Calu3 (cell line): ENCODE results near the gene DYNLRB1. TPM values are rescaled to one million over a fixed set of nuclear protein-coding genes. Genes with fewer than 3 reads are reported as not detected.

Source experiments
- BruUV-seq: library from RNA; stranded (reverse); fragments of 400-500 nt; replicated peaks from 2 replicates; lab custom pipeline; 2021; lab: Mats Ljungman, UMichigan
- CTCF ChIA-PET: fragments of 300-600 bp; sonication (Branson Sonifier 250); formaldehyde crosslinking; loops from one replicate; lab custom pipeline; 2022; ENCODE audit warnings: antibody characterized with exemption; lab: Charles Lee
- DNase-seq: peaks from one replicate; pipeline ENCODE4 v3.0.0; 2022
- H3K27ac Mint-ChIP-seq: one replicate; pipeline ENCODE4 v1.8.0; 2022; ENCODE audit warnings: mixed read lengths; ENCODE audit not compliant: unreplicated experiment
- H3K27me3 Mint-ChIP-seq: one replicate; pipeline ENCODE4 v1.8.0; 2022; ENCODE audit warnings: mixed read lengths; ENCODE audit not compliant: unreplicated experiment
- H3K36me3 Mint-ChIP-seq: one replicate; pipeline ENCODE4 v1.8.0; 2022; ENCODE audit warnings: mild to moderate bottlenecking, moderate library complexity, mixed read lengths; ENCODE audit not compliant: insufficient read depth, unreplicated experiment
- H3K4me1 Mint-ChIP-seq: one replicate; pipeline ENCODE4 v1.8.0; 2022; ENCODE audit warnings: mild to moderate bottlenecking, low read depth, mixed read lengths; ENCODE audit not compliant: unreplicated experiment
- H3K4me3 Mint-ChIP-seq: one replicate; pipeline ENCODE4 v1.8.0; 2022; ENCODE audit warnings: mild to moderate bottlenecking, low read depth, moderate library complexity, mixed read lengths; ENCODE audit not compliant: unreplicated experiment
- H3K9me3 Mint-ChIP-seq: one replicate; pipeline ENCODE4 v1.8.0; 2022; ENCODE audit warnings: low read depth, mixed read lengths; ENCODE audit not compliant: unreplicated experiment
- intact Hi-C: fragments of 100-400 bp; cut with micrococcal nuclease; formaldehyde crosslinking; loops from one replicate; pipeline ENCODE4 v1.10.0; 2022; ENCODE audit not compliant: unreplicated experiment
- total RNA-seq: library from RNA; stranded (reverse); gene quantifications from 2 replicates; pipeline ENCODE4 v1.2.3, GENCODE V29; 2022
- TF ChIP-seq, protein P1 (sequence below): fragments of 200-600 bp; IDR thresholded peaks from one replicate; pipeline ENCODE4 v1.8.0; 2022; ENCODE audit warnings: antibody characterized with exemption; ENCODE audit not compliant: unreplicated experiment

Gene DYNLRB1
- total RNA-seq, 1 experiment from 2014 or later, result 229 TPM

DNA sequence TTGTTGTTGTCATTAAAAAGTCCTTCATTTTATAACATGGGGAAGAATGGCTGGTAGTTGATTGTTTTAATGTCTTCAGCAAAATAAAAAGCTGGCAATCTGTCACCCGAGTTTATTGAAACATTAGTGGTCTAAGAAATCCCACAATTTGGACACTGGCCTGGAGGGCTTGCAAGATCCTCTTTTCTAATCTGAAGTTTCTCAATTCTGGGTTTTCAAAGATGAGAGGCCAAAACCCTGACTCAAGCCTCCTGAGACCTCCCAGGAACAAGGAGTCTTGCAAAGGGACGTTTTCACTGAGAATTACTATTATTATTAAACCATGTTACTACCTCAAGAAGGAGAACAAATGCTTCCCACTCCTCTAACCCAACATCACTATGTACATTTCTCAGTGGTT, 61.8 kb downstream of the DYNLRB1 start:
- Mint-ChIP-seq H3K4me1 (peaks cover 17% of the 10 kb centered on the region), H3K36me3 (no peaks in the 10 kb centered on the region), H3K27me3 (no peaks in the 10 kb centered on the region), H3K27ac (no peak overlapping the region), H3K9me3 (no peaks in the 10 kb centered on the region), H3K4me3 (no peak overlapping the region)
- DNase-seq, result no peak
- intact Hi-C loops, result loop anchor here (2.0 kb wide), 1 partner anchor 191 kb away; no protein-coding TSS in a partner anchor
- CTCF ChIA-PET, result interaction anchor here (1.0 kb wide), 1 partner anchor 192 kb away, joined by 3 read pairs; no protein-coding TSS in a partner anchor
- BruUV-seq, result no TSS peak
- TF ChIP-seq, protein P1, sequence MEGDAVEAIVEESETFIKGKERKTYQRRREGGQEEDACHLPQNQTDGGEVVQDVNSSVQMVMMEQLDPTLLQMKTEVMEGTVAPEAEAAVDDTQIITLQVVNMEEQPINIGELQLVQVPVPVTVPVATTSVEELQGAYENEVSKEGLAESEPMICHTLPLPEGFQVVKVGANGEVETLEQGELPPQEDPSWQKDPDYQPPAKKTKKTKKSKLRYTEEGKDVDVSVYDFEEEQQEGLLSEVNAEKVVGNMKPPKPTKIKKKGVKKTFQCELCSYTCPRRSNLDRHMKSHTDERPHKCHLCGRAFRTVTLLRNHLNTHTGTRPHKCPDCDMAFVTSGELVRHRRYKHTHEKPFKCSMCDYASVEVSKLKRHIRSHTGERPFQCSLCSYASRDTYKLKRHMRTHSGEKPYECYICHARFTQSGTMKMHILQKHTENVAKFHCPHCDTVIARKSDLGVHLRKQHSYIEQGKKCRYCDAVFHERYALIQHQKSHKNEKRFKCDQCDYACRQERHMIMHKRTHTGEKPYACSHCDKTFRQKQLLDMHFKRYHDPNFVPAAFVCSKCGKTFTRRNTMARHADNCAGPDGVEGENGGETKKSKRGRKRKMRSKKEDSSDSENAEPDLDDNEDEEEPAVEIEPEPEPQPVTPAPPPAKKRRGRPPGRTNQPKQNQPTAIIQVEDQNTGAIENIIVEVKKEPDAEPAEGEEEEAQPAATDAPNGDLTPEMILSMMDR, result no peak

DNA sequence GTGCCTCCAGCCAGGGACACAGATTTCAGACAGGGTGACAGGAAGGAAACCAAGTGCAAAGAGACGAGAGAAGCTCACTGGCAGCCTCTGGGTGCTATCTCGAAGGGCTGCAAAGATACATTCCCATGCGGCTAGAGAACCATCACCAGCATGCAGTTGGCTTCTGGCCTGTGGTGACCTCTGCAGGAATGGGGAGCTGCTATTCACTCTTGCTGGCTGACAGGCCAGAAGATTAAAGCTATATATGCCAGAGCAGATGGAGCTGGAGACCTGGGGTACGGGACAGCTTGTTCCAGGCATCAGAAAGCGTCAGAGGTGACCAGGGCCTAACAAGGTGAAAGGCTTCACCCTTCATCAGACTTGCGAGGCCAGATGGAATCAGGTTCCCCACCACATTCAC, 62.3 kb downstream of the DYNLRB1 start:
- CTCF ChIA-PET, result interaction anchor here (1.0 to 2.6 kb wide), 6 partner anchors 9 to 192 kb away, joined by 3 to 34 read pairs (median 4); no protein-coding TSS in a partner anchor
- H3K9me3 Mint-ChIP-seq, result no peaks in the 10 kb centered on the region
- TF ChIP-seq, protein P1, result no peak
- no peaks in the 10 kb centered on the region for H3K27me3 Mint-ChIP-seq
- intact Hi-C loops, result loop anchor here (2.0 kb wide), 1 partner anchor 190 kb away; no protein-coding TSS in a partner anchor
- no peak overlapping the region for H3K27ac Mint-ChIP-seq
- H3K4me3 Mint-ChIP-seq, result no peak overlapping the region
- no TSS peak for BruUV-seq
- peaks cover 17% of the 10 kb centered on the region for H3K4me1 Mint-ChIP-seq
- no peak for DNase-seq
- no peaks in the 10 kb centered on the region for H3K36me3 Mint-ChIP-seq

DNA sequence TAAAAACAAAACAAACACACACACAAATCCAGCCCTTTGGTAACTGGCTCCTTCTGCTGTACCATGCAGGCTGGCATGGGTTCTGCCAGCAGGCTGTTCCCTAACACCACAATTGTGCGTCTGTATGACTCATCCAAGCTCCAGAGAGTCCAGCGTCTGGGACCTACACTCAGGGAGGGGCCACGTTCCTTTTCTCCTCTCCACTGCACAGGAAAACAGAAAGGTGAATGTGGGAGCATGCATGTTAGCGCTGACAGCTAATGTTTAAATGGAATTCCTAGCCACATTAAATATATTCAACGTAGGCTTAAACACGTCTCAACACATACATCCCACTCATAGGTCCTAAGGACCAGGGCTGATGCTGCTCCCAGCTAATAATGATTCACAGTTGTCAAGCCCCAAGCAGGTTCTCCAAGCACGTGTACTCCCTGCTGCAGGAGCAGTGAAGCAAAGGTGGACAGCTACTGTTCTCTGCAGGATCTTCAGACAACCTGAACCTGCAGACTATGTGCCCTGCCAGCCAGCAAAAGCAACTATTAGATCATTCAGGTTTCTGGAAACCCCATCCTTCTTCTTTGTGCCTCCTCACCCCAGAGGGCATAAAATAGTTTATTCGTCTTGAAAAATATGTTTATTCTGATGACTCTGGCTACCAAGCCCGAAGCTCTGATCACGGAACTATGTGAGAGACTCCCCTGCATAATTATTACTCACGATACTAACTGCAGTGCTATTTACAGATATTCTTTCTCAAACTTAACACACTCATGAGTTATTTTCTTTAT, 63.2 kb downstream of the DYNLRB1 start:
- TF ChIP-seq, protein P1, result peak; percentile 64
- H3K4me1 Mint-ChIP-seq, result peaks cover 17% of the 10 kb centered on the region
- H3K27ac Mint-ChIP-seq, result no peak overlapping the region
- H3K27me3 Mint-ChIP-seq, result no peaks in the 10 kb centered on the region
- intact Hi-C loops, result loop anchor here (1.0 to 2.0 kb wide), 3 partner anchors 129 to 194 kb away; no protein-coding TSS in a partner anchor
- H3K9me3 Mint-ChIP-seq, result no peaks in the 10 kb centered on the region
- CTCF ChIA-PET, result interaction anchor here (0.6 to 2.6 kb wide), 7 partner anchors 10 to 190 kb away, joined by 3 to 34 read pairs (median 3); no protein-coding TSS in a partner anchor
- no TSS peak for BruUV-seq
- no peak overlapping the region for H3K4me3 Mint-ChIP-seq
- DNase-seq, result peak; percentile 71
- no peaks in the 10 kb centered on the region for H3K36me3 Mint-ChIP-seq

DNA sequence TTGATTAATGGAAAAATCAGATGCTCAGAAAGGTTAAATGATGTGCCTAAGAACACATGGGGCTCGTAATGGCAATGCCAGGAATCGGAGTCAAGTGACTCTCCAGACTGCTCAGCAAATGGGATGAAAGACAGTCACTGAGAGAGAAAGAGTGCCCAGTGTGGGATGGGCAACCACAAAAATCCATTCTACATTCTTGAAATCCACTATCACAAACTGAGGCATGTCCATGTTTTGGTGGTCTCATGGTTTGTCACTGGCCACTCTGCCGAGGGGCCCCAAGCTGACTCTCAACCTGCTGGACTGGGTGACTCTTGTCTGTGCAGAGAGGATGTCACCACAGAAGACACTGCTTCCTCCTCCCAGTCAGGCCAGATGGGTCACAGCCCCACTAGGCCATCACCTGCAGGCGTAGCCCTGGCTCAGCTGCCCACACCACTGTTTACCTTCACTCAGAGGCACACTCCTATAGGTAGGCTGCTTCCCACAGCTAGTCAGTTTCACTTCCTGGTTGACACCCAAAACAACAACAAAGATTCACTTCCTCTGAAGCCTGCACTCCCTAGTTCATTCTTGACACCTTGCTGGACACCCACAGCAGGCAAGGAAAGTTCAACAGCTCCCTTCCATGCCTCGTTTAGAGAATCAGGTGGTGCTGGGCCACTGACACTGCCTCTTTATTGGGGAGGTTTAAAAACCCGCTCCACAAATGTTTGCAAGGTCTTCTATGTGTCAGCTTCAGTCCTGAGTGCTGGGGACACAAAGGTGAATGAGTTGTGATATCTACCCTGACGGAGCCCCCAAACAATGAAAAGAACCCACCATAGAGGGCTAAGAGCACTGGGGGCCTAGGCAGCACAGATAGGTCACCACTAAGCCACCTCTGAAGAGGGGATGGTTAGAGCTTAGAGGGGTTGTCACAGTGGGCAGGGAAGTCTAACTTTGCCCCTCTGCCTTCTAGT, 64.0 kb downstream of the DYNLRB1 start:
- H3K36me3 Mint-ChIP-seq, result no peaks in the 10 kb centered on the region
- intact Hi-C loops, result loop anchor here (1.0 to 2.0 kb wide), 3 partner anchors 128 to 193 kb away; no protein-coding TSS in a partner anchor
- no peaks in the 10 kb centered on the region for H3K27me3 Mint-ChIP-seq
- BruUV-seq, result no TSS peak
- no peak for DNase-seq
- no peaks in the 10 kb centered on the region for H3K9me3 Mint-ChIP-seq
- H3K27ac Mint-ChIP-seq, result no peak overlapping the region
- peaks cover 17% of the 10 kb centered on the region for H3K4me1 Mint-ChIP-seq
- CTCF ChIA-PET, result interaction anchor here (0.8 to 2.6 kb wide), 3 partner anchors 128 to 189 kb away, joined by 3 to 34 read pairs (median 19); no protein-coding TSS in a partner anchor
- H3K4me3 Mint-ChIP-seq, result no peak overlapping the region
- TF ChIP-seq, protein P1, result no peak
